Activated T-helper 17 cell treated with anti-CD3 and anti-CD28 coated beads, Interleukin-2, amount 50 U/mL, for 72 hours (primary cell): ENCODE results near the gene EXOC1L. TPM values are rescaled to one million over a fixed set of nuclear protein-coding genes. Genes with fewer than 3 reads are reported as not detected.

Source experiments
- ATAC-seq: fragments of 150-1000 bp; cut with Tn5 transposase; replicated peaks from 2 replicates; pipeline ENCODE4 v1.10.0; 2021; ENCODE audit warnings: mild to moderate bottlenecking, moderate library complexity
- H3K27ac Mint-ChIP-seq: one replicate; pipeline ENCODE4 v1.8.0; 2022; ENCODE audit warnings: mixed read lengths
- H3K27me3 Mint-ChIP-seq: one replicate; pipeline ENCODE4 v1.8.0; 2022; ENCODE audit warnings: mixed read lengths
- H3K36me3 Mint-ChIP-seq: one replicate; pipeline ENCODE4 v1.8.0; 2022; ENCODE audit warnings: low read depth, mild to moderate bottlenecking, mixed read lengths
- H3K4me1 Mint-ChIP-seq: one replicate; pipeline ENCODE4 v1.8.0; 2022; ENCODE audit warnings: mixed read lengths
- H3K4me3 Mint-ChIP-seq: one replicate; pipeline ENCODE4 v1.8.0; 2022; ENCODE audit warnings: mild to moderate bottlenecking, mixed read lengths
- H3K9me3 Mint-ChIP-seq: one replicate; pipeline ENCODE4 v1.8.0; 2022; ENCODE audit warnings: mixed read lengths
- total RNA-seq, 2 donors: library from RNA; stranded (reverse); gene quantifications; one replicate each; pipeline ENCODE4 v1.2.3, GENCODE V29; 2022

EXOC1L gene
- not detected for total RNA-seq

GRCh38 chr4:55819634-55820033, at the start of gene EXOC1L:
Gene EXOC1L, plus strand, starts transcription at chr4:55819790. Its CDS starts 237 bp downstream, at chr4:55820027.
- peak within 1 kb of the TSS; percentile 21 for H3K4me3 Mint-ChIP-seq
- no peak within 1 kb of the TSS for H3K27ac Mint-ChIP-seq
- peaks cover 23% of the 10 kb centered on the region for H3K27me3 Mint-ChIP-seq
- H3K36me3 Mint-ChIP-seq: no peaks in the 10 kb centered on the region
- ATAC-seq: no peak
- no peaks in the 10 kb centered on the region for H3K9me3 Mint-ChIP-seq
- H3K4me1 Mint-ChIP-seq: peaks cover 5% of the 10 kb centered on the region

- no peaks in the 10 kb centered on the region for H3K4me1 Mint-ChIP-seq
- peaks cover 9% of the 10 kb centered on the region for H3K27me3 Mint-ChIP-seq
- ATAC-seq: no peak
- no peak overlapping the region for H3K4me3 Mint-ChIP-seq
- no peak overlapping the region for H3K27ac Mint-ChIP-seq
- no peaks in the 10 kb centered on the region for H3K36me3 Mint-ChIP-seq
- H3K9me3 Mint-ChIP-seq: no peaks in the 10 kb centered on the region
These were observed 48.9 kb upstream of the EXOC1L start for GRCh38 chr4:55770662-55771061.

DNA sequence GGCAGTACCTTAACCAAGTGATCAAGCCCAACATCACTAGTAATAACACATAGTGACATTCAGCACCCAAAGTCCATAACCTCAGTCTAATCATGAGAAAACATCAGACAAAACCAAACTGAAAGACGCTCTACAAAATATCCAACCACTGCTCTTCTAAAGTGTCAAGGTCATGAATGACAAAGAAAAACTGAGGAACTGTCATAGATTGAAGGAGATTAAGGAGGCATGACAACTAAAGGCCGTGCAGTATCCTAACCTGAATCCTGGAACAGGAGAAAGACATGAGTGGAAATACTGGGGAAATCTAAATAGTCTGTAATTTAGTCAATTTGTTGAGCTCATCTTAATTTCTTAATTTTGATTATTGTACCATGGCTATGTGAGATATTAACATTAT, 38.2 kb upstream of the EXOC1L start:
- no peak for ATAC-seq
- Mint-ChIP-seq H3K9me3 (no peaks in the 10 kb centered on the region), H3K27ac (no peak overlapping the region), H3K4me3 (no peak overlapping the region), H3K36me3 (no peaks in the 10 kb centered on the region), H3K4me1 (no peaks in the 10 kb centered on the region), H3K27me3 (peaks cover under 1% of the 10 kb centered on the region)

DNA sequence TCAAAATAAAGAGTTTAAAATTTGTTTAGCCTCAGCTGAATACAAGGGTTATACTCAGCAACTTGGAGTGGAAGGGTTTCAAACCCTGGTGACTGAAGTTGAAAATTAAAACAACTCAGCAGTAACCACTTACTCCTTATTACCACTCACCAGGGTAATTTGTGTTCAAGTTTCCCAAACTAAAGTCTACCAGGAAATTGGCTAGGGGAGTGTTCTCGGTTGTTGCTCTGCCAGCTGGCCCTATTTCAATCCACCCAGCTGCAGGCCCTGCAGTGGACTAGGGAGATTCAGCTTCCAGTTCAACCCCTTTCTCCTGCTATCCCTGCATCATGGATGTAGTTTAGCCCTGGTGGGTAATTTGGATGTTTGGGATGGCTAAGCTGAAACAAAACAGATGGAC, 37.8 kb upstream of the EXOC1L start:
- H3K4me3 Mint-ChIP-seq: no peak overlapping the region
- no peak for ATAC-seq
- no peak overlapping the region for H3K27ac Mint-ChIP-seq
- H3K9me3 Mint-ChIP-seq: no peaks in the 10 kb centered on the region
- peaks cover 4% of the 10 kb centered on the region for H3K27me3 Mint-ChIP-seq
- H3K4me1 Mint-ChIP-seq: no peaks in the 10 kb centered on the region
- no peaks in the 10 kb centered on the region for H3K36me3 Mint-ChIP-seq

DNA sequence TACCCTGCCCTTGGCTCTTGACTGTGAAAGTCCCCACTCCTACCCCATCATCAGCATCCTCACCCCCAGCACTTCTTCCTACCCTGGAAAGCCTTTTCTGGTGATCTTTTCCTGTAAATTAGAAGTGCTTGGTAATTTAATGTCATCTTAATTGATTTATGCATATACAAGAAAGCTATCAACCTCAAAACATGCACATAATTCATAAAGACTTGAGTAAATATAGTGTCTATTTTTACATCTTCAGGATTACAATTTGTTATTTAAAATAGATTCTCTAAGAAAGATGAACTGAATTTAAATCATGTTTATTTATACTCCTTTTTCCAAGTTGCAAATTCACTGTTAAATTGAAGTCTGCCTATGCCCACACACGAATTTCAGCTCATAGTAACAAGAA, 36.0 kb upstream of the EXOC1L start:
- no peaks in the 10 kb centered on the region for H3K9me3 Mint-ChIP-seq
- ATAC-seq: no peak
- no peaks in the 10 kb centered on the region for H3K36me3 Mint-ChIP-seq
- no peak overlapping the region for H3K4me3 Mint-ChIP-seq
- H3K27me3 Mint-ChIP-seq: peaks cover 4% of the 10 kb centered on the region
- H3K27ac Mint-ChIP-seq: no peak overlapping the region
- no peaks in the 10 kb centered on the region for H3K4me1 Mint-ChIP-seq

DNA sequence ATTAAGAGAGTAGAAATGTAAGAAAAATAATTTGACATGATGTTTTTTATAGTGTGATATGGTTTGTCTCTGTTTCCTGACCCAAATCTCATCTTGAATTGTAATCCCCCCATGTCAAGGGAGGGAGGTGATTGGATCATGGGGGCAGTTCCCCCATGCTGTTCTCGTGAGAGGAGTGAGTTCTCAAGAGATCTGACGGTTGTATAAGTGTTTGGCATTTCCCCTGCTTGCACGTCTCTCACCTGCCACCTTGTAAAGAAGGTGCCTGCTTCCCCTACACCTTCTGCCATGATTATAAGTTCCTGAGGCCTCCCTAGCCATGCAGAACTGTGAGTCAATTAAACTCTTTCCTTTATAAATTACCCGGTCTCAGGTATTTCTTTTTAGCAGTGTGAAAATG, 34.8 kb upstream of the EXOC1L start:
- Mint-ChIP-seq H3K36me3 (no peaks in the 10 kb centered on the region), H3K27me3 (peaks cover 6% of the 10 kb centered on the region), H3K9me3 (no peaks in the 10 kb centered on the region), H3K27ac (no peak overlapping the region), H3K4me3 (no peak overlapping the region), H3K4me1 (no peaks in the 10 kb centered on the region)
- no peak for ATAC-seq

DNA sequence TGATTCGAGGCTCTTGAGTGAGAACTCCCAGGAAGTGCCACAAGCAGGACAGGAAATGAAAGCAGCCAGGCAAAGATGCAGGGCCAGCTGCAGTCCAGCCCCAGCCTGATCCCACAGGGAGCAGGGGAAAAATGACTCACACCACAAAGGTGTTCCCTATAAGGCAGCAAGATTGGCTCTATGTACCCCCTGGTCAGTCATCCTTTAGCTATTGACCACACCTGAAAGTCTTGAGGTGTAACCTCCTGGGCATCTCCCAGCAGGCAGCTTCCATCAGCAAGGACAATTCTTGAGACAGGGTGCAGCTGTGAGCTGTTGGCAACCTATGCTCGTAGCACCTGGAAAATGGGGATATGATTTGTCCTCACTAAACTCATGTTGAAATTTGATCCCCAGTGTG, 27.9 kb upstream of the EXOC1L start:
- H3K27ac Mint-ChIP-seq: no peak overlapping the region
- H3K9me3 Mint-ChIP-seq: no peaks in the 10 kb centered on the region
- no peak for ATAC-seq
- no peaks in the 10 kb centered on the region for H3K36me3 Mint-ChIP-seq
- no peaks in the 10 kb centered on the region for H3K4me1 Mint-ChIP-seq
- peaks cover 28% of the 10 kb centered on the region for H3K27me3 Mint-ChIP-seq
- H3K4me3 Mint-ChIP-seq: no peak overlapping the region

GRCh38 chr4:55793479-55793878, 26.1 kb upstream of the EXOC1L start:
- ATAC-seq: no peak
- Mint-ChIP-seq H3K27ac (no peak overlapping the region), H3K27me3 (peaks cover 34% of the 10 kb centered on the region), H3K4me3 (no peak overlapping the region), H3K4me1 (no peaks in the 10 kb centered on the region), H3K36me3 (no peaks in the 10 kb centered on the region), H3K9me3 (no peaks in the 10 kb centered on the region)

GRCh38 chr4:55794053-55794452, 25.5 kb upstream of the EXOC1L start:
- no peak for ATAC-seq
- H3K4me1 Mint-ChIP-seq: no peaks in the 10 kb centered on the region
- peaks cover 35% of the 10 kb centered on the region for H3K27me3 Mint-ChIP-seq
- H3K36me3 Mint-ChIP-seq: no peaks in the 10 kb centered on the region
- H3K9me3 Mint-ChIP-seq: no peaks in the 10 kb centered on the region
- H3K27ac Mint-ChIP-seq: no peak overlapping the region
- H3K4me3 Mint-ChIP-seq: no peak overlapping the region

GRCh38 chr4:55795341-55795740, 24.2 kb upstream of the EXOC1L start:
- peaks cover 34% of the 10 kb centered on the region for H3K27me3 Mint-ChIP-seq
- no peak for ATAC-seq
- no peaks in the 10 kb centered on the region for H3K4me1 Mint-ChIP-seq
- no peak overlapping the region for H3K4me3 Mint-ChIP-seq
- no peaks in the 10 kb centered on the region for H3K36me3 Mint-ChIP-seq
- no peaks in the 10 kb centered on the region for H3K9me3 Mint-ChIP-seq
- no peak overlapping the region for H3K27ac Mint-ChIP-seq

DNA sequence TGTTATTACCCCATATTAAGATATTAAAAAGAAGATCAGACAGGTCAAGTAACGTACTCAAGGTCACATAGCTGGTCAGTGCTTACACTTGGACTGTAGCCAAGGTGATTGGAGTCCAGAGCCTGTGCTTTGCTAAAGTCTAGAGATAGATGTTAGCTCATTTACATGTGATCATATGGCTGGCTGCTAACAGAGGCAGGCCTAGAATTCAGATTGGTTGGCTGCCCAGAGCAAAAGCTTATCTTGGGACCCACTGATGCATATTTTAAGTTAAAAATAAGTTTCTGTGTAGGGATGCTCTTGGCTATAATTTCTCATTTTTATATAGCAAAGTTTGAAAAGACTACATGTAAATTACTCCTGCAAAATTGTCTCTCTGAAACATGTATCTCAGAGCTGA, 18.1 kb upstream of the EXOC1L start:
- peaks cover 19% of the 10 kb centered on the region for H3K27me3 Mint-ChIP-seq
- no peak overlapping the region for H3K4me3 Mint-ChIP-seq
- no peaks in the 10 kb centered on the region for H3K4me1 Mint-ChIP-seq
- H3K9me3 Mint-ChIP-seq: no peaks in the 10 kb centered on the region
- no peak for ATAC-seq
- no peaks in the 10 kb centered on the region for H3K36me3 Mint-ChIP-seq
- no peak overlapping the region for H3K27ac Mint-ChIP-seq

- peaks cover 15% of the 10 kb centered on the region for H3K27me3 Mint-ChIP-seq
- no peak overlapping the region for H3K4me3 Mint-ChIP-seq
- H3K9me3 Mint-ChIP-seq: no peaks in the 10 kb centered on the region
- no peak for ATAC-seq
- H3K36me3 Mint-ChIP-seq: no peaks in the 10 kb centered on the region
- no peaks in the 10 kb centered on the region for H3K4me1 Mint-ChIP-seq
- no peak overlapping the region for H3K27ac Mint-ChIP-seq
These were observed 12.0 kb upstream of the EXOC1L start for GRCh38 chr4:55807556-55807955.

- Mint-ChIP-seq H3K27ac (no peak overlapping the region), H3K9me3 (no peaks in the 10 kb centered on the region), H3K27me3 (peaks cover 15% of the 10 kb centered on the region), H3K36me3 (no peaks in the 10 kb centered on the region), H3K4me1 (no peaks in the 10 kb centered on the region), H3K4me3 (no peak overlapping the region)
- no peak for ATAC-seq
These were observed 11.4 kb upstream of the EXOC1L start for GRCh38 chr4:55808186-55808585.

- peaks cover 15% of the 10 kb centered on the region for H3K27me3 Mint-ChIP-seq
- no peaks in the 10 kb centered on the region for H3K4me1 Mint-ChIP-seq
- no peaks in the 10 kb centered on the region for H3K36me3 Mint-ChIP-seq
- no peak overlapping the region for H3K4me3 Mint-ChIP-seq
- H3K27ac Mint-ChIP-seq: no peak overlapping the region
- ATAC-seq: no peak
- H3K9me3 Mint-ChIP-seq: no peaks in the 10 kb centered on the region
These were observed 11.0 kb upstream of the EXOC1L start for GRCh38 chr4:55808632-55809031.

- Mint-ChIP-seq H3K4me1 (peaks cover 5% of the 10 kb centered on the region), H3K36me3 (no peaks in the 10 kb centered on the region), H3K4me3 (no peak overlapping the region), H3K9me3 (no peaks in the 10 kb centered on the region), H3K27me3 (peaks cover 23% of the 10 kb centered on the region), H3K27ac (no peak overlapping the region)
- ATAC-seq: no peak
These were observed 1.9 kb upstream of the EXOC1L start for GRCh38 chr4:55817691-55818090.

DNA sequence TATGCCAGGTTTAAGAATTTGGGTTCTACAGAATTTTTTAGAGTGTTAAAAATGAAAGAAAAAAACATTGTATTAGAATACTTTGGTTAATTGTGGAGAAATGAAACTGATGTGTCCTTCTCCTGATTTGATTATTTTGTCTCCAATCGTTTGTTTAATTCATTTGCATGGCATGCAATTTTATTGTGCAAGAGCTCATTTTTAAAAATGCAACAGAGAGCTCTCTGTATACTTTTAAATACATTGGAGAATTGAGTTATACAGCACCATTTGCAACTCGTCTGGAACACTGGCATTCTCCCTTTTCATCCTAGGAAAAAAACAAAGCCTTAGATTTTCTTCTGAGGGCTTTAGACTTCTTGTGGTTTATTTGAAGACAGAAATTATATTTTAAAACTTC, 689 bp downstream of the EXOC1L start:
- Mint-ChIP-seq H3K27me3 (peaks cover 23% of the 10 kb centered on the region), H3K36me3 (no peaks in the 10 kb centered on the region), H3K4me3 (no peak overlapping the region), H3K9me3 (no peaks in the 10 kb centered on the region), H3K27ac (no peak overlapping the region), H3K4me1 (peaks cover 5% of the 10 kb centered on the region)
- no peak for ATAC-seq
